ENCODE measurements around the gene SNX2. TPM values are rescaled to one million over a fixed set of nuclear protein-coding genes. Genes with fewer than 3 reads are reported as not detected.

Gene SNX2
- total and polyA plus RNA-seq, 9 of the 15 experiments (the other 6 are each of a cell fraction or from before 2014, with no cell fraction given) = 35.2 to 86.0 (median 58.1) TPM

GRCh38 chr5:122790354-122791103 is 15.6 kb downstream of the SNX2 start:
- H3K4me2 ChIP-seq (ENCODE audit: insufficient read depth, low read length) = no peak overlapping the region
- WGBS (ENCODE audit: insufficient coverage, low coverage, missing lambda C conversion rate) = 85% methylated on average over 5 of the region's 5 CpGs
- H2AFZ ChIP-seq (ENCODE audit: low read depth, low read length) = no peak overlapping the region
- CTCF ChIA-PET (ENCODE audit: low intra/inter-chr PET ratio) = no interaction called here
- ATAC-seq (no peak), FAIRE-seq (no peak), DNase-seq (ENCODE audit: extremely low read depth in 1 of 4, low spot score in 3 of 4) (no peak)
- H3K27ac ChIP-seq (ENCODE audit: extremely low read depth, low read depth, low read length) = no peak overlapping the region
- TF ChIP-seq FIP1L1 (IDR thresholded peaks at IDR 0.05; ENCODE audit: low read depth, low read length, poor library complexity, severe bottlenecking) (no peak), SMARCA4 (IDR thresholded peaks at IDR 0.05) (no peak), JUNB (CRISPR knock-in tag; conservative IDR thresholded peaks at IDR 0.05) (no peak), HIVEP1 (CRISPR knock-in tag; IDR thresholded peaks at IDR 0.05) (no peak), ATF1 (CRISPR knock-in tag; IDR thresholded peaks at IDR 0.05) (no peak), ATF1 (tag; IDR thresholded peaks at IDR 0.05) (no peak), SRF (CRISPR knock-in tag; IDR thresholded peaks at IDR 0.05) (no peak), IRF1 (CRISPR knock-in tag; IDR thresholded peaks at IDR 0.05; ENCODE audit: borderline replicate concordance) (no peak), ETV1 (tag; conservative IDR thresholded peaks at IDR 0.05; ENCODE audit: low read depth) (no peak), ZC3H11A (IDR thresholded peaks at IDR 0.05; ENCODE audit: low read depth, low read length) (no peak), PURB (CRISPR knock-in tag; IDR thresholded peaks at IDR 0.05; ENCODE audit: low read depth) (no peak), CXXC5 (CRISPR knock-in tag; IDR thresholded peaks at IDR 0.05) (no peak), MTA2 (IDR thresholded peaks at IDR 0.05; ENCODE audit: low read depth) (no peak), POLR3A (IDR thresholded peaks at IDR 0.05; ENCODE audit: borderline replicate concordance, extremely low read depth, insufficient read depth, insufficient read length) (no peak), ZEB2 (IDR thresholded peaks at IDR 0.05) (no peak), E2F3 (CRISPR knock-in tag; IDR thresholded peaks at IDR 0.05) (no peak), NFRKB (IDR thresholded peaks at IDR 0.05; ENCODE audit: low read depth) (no peak), ZNF232 (CRISPR knock-in tag; IDR thresholded peaks at IDR 0.05) (no peak), CBX5 (IDR thresholded peaks at IDR 0.05; ENCODE audit: borderline replicate concordance, low read depth) (no peak), ZBTB12 (CRISPR knock-in tag; IDR thresholded peaks at IDR 0.05) (no peak), NUFIP1 (IDR thresholded peaks at IDR 0.05; ENCODE audit: partially characterized antibody) (no peak)
- no peak overlapping the region for H3K9ac ChIP-seq (ENCODE audit: insufficient read depth in 1 of 2, low read depth in 2 of 2, low read length in 2 of 2)
- in situ Hi-C loops (cut with MboI) (no loop called here), intact Hi-C loops (cut with micrococcal nuclease) (no loop called here)
- H3K9me1 ChIP-seq (ENCODE audit: control insufficient read depth, insufficient read depth, low read length) = no peaks in the 10 kb centered on the region
- BruUV-seq (replicated peaks) = no TSS peak
- H3K36me3 ChIP-seq (ENCODE audit: control insufficient read depth, insufficient read depth, low read length) = no peaks in the 10 kb centered on the region
- POLR2A ChIA-PET = interaction anchor here (0.7 kb wide), 1 partner anchor 38 kb away, joined by 7 read pairs; no protein-coding TSS in a partner anchor
- H3K9me3 ChIP-seq (replicated peaks; ENCODE audit: control insufficient read depth, insufficient read depth, low read depth, low read length) = 0 out of 2 replicates have a peak, but pooled peaks cover 2% of the 10 kb centered on the region
- H3K27me3 ChIP-seq (ENCODE audit: control insufficient read depth in 2 of 2, insufficient read depth in 2 of 2, low read length in 2 of 2) = no peaks in the 10 kb centered on the region
- H3K79me2 ChIP-seq (ENCODE audit: control insufficient read depth, insufficient read depth, low read length) = peaks cover 58% of the 10 kb centered on the region
- H3K4me3 ChIP-seq = no peak overlapping the region
- no peaks in the 10 kb centered on the region for H4K20me1 ChIP-seq (replicated peaks; ENCODE audit: control insufficient read depth, insufficient read depth, low read length)
- H3K4me1 ChIP-seq (replicated peaks in 1 of 2; ENCODE audit: control insufficient read depth in 2 of 2, insufficient read depth in 2 of 2, low read length in 2 of 2) = no peaks in the 10 kb centered on the region

Data from K562 (cell line).